CD4-positive, CD25-positive, alpha-beta regulatory T cell (primary cell): Measurements from ENCODE around the gene APBB1IP. TPM values are rescaled to one million over a fixed set of nuclear protein-coding genes. Genes with fewer than 3 reads are reported as not detected.
"Not testable (repeated sequence)": the region's sequence is repeated elsewhere in the genome, so short reads cannot be mapped to it uniquely, and the experiment has no call there.

Experiments
- ATAC-seq, 2 donors: fragments of 150-1000 bp; cut with Tn5 transposase; one replicate each; pipeline ENCODE4 v1.10.0; 2021; ENCODE audit warnings: low read depth in 2 of 2, moderate number of reproducible peaks in 2 of 2, moderate library complexity in 1 of 2
- DNase-seq, 3 donors: peaks; one replicate each; pipeline versions ENCODE4 v3.0.0 to v3.0.0-alpha.2; 2012 to 2022; ENCODE audit warnings: mixed read lengths in 1 of 3
- H3K27ac ChIP-seq: one replicate; pipeline ENCODE4 v1.7.0; 2013; ENCODE audit warnings: mild to moderate bottlenecking, low read length; ENCODE audit not compliant: insufficient read depth, poor library complexity, severe bottlenecking
- H3K27me3 ChIP-seq: one replicate; pipeline ENCODE4 v1.7.0; 2013; ENCODE audit warnings: low read length; ENCODE audit not compliant: control insufficient read depth, insufficient read depth
- H3K36me3 ChIP-seq: one replicate; pipeline ENCODE4 v1.7.0; 2013; ENCODE audit warnings: mild to moderate bottlenecking, low read length, moderate library complexity; ENCODE audit not compliant: control insufficient read depth, insufficient read depth
- H3K4me1 ChIP-seq: 2 replicates; pipeline ENCODE4 v1.7.0; 2013; ENCODE audit warnings: mild to moderate bottlenecking, low read length; ENCODE audit not compliant: insufficient read depth, control insufficient read depth, poor library complexity, severe bottlenecking
- H3K4me3 ChIP-seq: one replicate; pipeline ENCODE4 v1.7.0; 2013; ENCODE audit warnings: low read depth, mild to moderate bottlenecking, low read length, moderate library complexity
- H3K9me3 ChIP-seq, 2 experiments: 1 replicate in 1 of 2; 2 replicates in 1 of 2; pipeline ENCODE4 v1.7.0; 2013; ENCODE audit warnings: low read length in 2 of 2, mild to moderate bottlenecking in 1 of 2, moderate library complexity in 1 of 2; ENCODE audit not compliant: control insufficient read depth in 2 of 2
- H3K27ac Mint-ChIP-seq, 3 donors: one replicate each; pipeline ENCODE4 v1.8.0; 2020 to 2022; ENCODE audit warnings: mild to moderate bottlenecking in 3 of 3, mixed read lengths in 3 of 3, moderate library complexity in 2 of 3
- H3K27me3 Mint-ChIP-seq: one replicate; pipeline ENCODE4 v1.8.0; 2022; ENCODE audit warnings: mild to moderate bottlenecking, mixed read lengths
- H3K36me3 Mint-ChIP-seq: one replicate; pipeline ENCODE4 v1.8.0; 2020; ENCODE audit warnings: mixed read lengths
- H3K4me1 Mint-ChIP-seq, 4 donors: one replicate each; pipeline ENCODE4 v1.8.0; 2020 to 2022; ENCODE audit warnings: mixed read lengths in 4 of 4, mild to moderate bottlenecking in 1 of 4
- H3K4me3 Mint-ChIP-seq, 4 donors: one replicate each; pipeline ENCODE4 v1.8.0; 2020 to 2022; ENCODE audit warnings: mild to moderate bottlenecking in 4 of 4, mixed read lengths in 4 of 4, moderate library complexity in 3 of 4
- H3K9me3 Mint-ChIP-seq, 7 donors: one replicate each; pipeline ENCODE4 v1.8.0; 2020 to 2022; ENCODE audit warnings: mixed read lengths in 7 of 7, mild to moderate bottlenecking in 3 of 7, moderate library complexity in 2 of 7
- polyA plus RNA-seq, 4 donors: library from polyadenylated mRNA; unstranded; fragments of 300-500 nt; fragmentation: Illumina TruSeq; gene quantifications; one replicate each; pipeline ENCODE4 v1.2.3, GENCODE V29; 2021
- total RNA-seq: library from RNA; stranded (reverse); gene quantifications from one replicate; pipeline ENCODE4 v1.2.3, GENCODE V29; 2022

APBB1IP gene
- total and polyA plus RNA-seq, 5 donors from 2014 or later, result 44.1 to 86.4 (median 51.3) TPM

DNA sequence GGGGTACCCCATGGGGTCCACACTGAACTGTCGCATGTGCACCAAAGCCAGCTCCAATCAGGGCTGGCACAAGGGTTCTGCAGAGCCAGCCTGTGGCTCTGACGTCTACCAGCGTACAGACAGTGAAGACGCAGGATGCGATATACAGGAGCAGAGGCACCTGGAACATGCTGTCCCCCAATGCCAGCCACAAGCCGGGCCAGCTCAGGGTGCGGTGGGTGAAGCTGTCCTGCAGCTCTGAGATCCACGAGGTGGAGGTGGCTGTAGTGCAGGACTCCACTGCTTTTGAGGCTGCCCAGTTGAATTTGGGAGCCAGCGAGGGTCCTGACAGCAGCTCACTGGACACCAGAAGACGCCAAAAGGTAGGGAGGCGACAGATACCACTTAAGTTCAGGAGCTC lies 148.1 kb downstream of the APBB1IP start:
- peaks cover 22% of the 10 kb centered on the region for H3K36me3 Mint-ChIP-seq
- no peak for ATAC-seq
- Histone ChIP-seq H3K4me1 (no peaks in the 10 kb centered on the region), H3K4me3 (no peak overlapping the region), H3K9me3 (no peaks in the 10 kb centered on the region), H3K27me3 (no peaks in the 10 kb centered on the region), H3K36me3 (peaks cover 3% of the 10 kb centered on the region), H3K27ac (no peak overlapping the region)
- DNase-seq, result no peak
- no peak overlapping the region for H3K4me3 Mint-ChIP-seq
- H3K9me3 Mint-ChIP-seq, result no peaks in the 10 kb centered on the region
- H3K27me3 Mint-ChIP-seq, result no peaks in the 10 kb centered on the region
- no peak overlapping the region for H3K27ac Mint-ChIP-seq
- peaks cover 0 to 7% (median 3%) of the 10 kb centered on the region in 4 donors for H3K4me1 Mint-ChIP-seq

DNA sequence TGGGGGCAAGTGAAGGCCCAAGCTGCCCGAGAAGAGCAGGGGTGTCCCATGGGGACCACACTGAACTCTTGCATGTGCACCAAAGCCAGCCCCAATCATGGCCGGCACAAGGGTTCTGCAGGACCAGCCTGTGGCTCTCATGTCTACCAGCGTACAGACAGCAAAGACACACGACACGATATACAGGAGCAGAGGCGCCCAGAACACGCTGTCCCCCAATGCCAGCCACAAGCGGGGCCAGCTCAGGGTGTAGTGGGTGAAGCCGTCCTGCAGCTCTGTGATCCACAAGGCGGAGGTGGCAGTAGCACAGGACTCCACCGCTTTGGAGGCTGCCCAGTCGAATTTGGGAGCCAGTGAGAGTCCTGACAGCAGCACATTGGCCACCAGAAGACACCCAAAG lies 150.5 kb downstream of the APBB1IP start:
- Mint-ChIP-seq H3K4me1 (peaks cover 0 to 6% (median 1%) of the 10 kb centered on the region in 4 donors), H3K4me3 (no peak overlapping the region), H3K36me3 (peaks cover 37% of the 10 kb centered on the region), H3K27ac (no peak overlapping the region), H3K27me3 (no peaks in the 10 kb centered on the region), H3K9me3 (no peaks in the 10 kb centered on the region)
- Histone ChIP-seq H3K36me3 (peaks cover 4% of the 10 kb centered on the region), H3K4me1 (no peaks in the 10 kb centered on the region), H3K9me3 (no peaks in the 10 kb centered on the region), H3K4me3 (no peak overlapping the region), H3K27me3 (no peaks in the 10 kb centered on the region), H3K27ac (no peak overlapping the region)
- DNase-seq (no peak), ATAC-seq (no peak)

DNA sequence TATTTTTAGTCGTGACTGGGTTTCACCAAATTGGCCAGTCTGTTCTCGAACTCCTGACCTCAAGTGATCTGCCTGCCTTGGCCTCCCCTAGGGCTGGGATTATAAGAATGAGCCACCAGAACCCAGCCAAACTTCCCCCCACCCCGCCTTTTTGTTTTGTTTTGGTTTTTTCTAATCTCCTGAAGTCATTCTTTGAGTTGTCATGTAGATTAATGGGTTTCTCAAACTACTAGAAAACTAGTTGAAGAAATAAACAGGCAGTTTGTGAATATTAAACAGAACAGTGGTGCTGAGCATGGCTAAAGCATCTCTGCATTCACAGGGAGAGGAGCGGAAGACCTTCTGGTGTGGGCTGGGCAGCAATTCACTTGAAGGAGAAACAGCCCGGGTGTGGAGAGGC lies 151.7 kb downstream of the APBB1IP start:
- not testable (repeated sequence) for H3K9me3 Mint-ChIP-seq, H3K4me3 Mint-ChIP-seq, H3K4me1 ChIP-seq, H3K27ac ChIP-seq, ATAC-seq, H3K4me1 Mint-ChIP-seq, H3K27me3 Mint-ChIP-seq, H3K27me3 ChIP-seq, H3K4me3 ChIP-seq, H3K9me3 ChIP-seq, DNase-seq, H3K36me3 ChIP-seq
- Mint-ChIP-seq H3K27ac (peak overlapping the region in 1 of 3 donors; percentile 26), H3K36me3 (peaks cover 44% of the 10 kb centered on the region)

DNA sequence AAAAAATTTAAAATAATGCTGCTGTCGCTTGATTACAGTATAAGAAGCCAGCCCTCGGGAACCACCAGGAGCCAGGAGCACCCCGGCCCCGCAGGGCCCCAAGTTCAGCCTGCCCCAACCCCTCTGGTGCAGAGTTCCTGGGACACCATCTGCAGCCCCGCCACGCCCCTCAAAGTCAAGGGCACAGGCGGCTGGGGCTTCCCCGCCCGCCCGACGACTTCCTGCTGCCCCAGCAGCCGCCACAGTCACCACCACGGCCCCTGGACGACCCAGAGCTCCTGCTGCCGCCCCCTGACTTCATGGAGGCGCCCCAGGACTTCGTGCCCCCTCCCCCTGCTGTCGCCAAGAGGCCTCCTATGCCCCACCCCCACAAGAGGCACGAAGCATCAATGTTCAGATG lies 155.8 kb downstream of the APBB1IP start:
- Mint-ChIP-seq H3K27ac (no peak overlapping the region), H3K36me3 (peaks cover 42% of the 10 kb centered on the region)
- no peak overlapping the region for H3K27ac ChIP-seq

DNA sequence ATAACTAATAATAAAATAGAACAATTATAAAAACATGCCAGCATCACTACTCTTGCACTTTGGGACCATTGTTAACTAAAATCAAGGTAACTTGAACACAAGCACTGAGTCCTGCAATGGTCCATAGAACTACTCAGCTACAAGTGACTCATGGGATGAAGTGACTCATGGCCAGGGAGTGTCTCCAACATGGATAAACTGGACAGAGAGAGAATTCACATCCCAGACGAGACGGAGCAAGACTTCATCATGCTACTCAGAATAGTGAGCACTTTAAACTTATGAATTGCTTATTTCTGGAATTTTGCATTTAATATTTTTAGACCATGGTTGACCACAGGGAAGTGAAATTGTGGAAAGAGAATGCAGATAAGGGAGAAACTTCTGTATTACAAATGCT lies 165.1 kb downstream of the APBB1IP start:
- not testable (repeated sequence) for H3K27ac ChIP-seq, H3K27ac Mint-ChIP-seq

More for the DNA sequence above, 155.8 kb downstream of the APBB1IP start:
- Histone ChIP-seq H3K9me3 (no peaks in the 10 kb centered on the region), H3K27me3 (no peaks in the 10 kb centered on the region), H3K4me3 (no peak overlapping the region), H3K4me1 (no peaks in the 10 kb centered on the region), H3K36me3 (peaks cover 4% of the 10 kb centered on the region)
- no peaks in the 10 kb centered on the region for H3K27me3 Mint-ChIP-seq
- no peaks in the 10 kb centered on the region for H3K9me3 Mint-ChIP-seq
- no peaks in the 10 kb centered on the region for H3K4me1 Mint-ChIP-seq
- DNase-seq (peak in 1 of 3 donors; percentile 10), ATAC-seq (peak in 1 of 2 donors; percentile 31)
- no peak overlapping the region for H3K4me3 Mint-ChIP-seq

DNA sequence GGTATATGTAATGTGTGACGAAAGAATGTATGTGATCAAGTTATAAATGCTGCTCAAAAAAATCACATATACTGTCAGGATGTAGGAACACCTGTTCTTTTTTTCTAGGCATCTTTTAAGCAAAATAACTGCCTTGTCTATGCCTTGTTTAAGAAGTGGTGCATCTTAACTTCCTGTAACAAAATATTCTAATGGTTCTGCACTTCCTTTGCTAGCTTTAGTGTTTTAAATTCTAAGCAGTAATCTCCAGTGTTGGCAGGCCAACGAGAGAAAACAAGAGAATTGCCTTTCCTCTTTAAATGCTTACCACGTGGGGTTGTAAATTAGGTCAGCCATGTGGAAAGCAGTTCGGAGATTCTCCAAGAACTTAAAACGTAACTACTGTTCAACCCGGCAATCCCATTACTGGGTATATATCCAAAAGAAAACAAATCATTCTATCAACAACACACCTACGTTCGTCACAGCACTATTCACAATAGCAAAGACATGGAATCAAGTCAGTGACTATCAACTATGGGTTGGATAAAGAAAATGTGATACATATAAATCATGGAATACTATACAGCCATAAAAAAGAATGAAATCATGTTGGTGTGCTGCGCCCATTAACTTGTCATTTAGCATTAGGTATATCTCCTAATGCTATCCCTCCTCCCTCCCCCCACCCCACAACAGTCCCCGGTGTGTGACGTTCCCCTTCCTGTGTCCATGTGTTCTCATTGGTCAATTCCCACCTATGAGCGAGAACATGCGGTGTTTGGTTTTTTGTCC lies 166.4 kb downstream of the APBB1IP start:
- not testable (repeated sequence) for H3K4me1 Mint-ChIP-seq, H3K27ac Mint-ChIP-seq, H3K27me3 ChIP-seq, H3K9me3 Mint-ChIP-seq, ATAC-seq, H3K4me1 ChIP-seq, H3K4me3 Mint-ChIP-seq, H3K27ac ChIP-seq, H3K36me3 Mint-ChIP-seq, H3K36me3 ChIP-seq, H3K4me3 ChIP-seq, H3K9me3 ChIP-seq
- peaks cover 15% of the 10 kb centered on the region for H3K27me3 Mint-ChIP-seq
- peak in 1 of 3 donors; percentile 16 for DNase-seq

More for the DNA sequence above, 165.1 kb downstream of the APBB1IP start:
- not testable (repeated sequence) for H3K4me3 Mint-ChIP-seq, H3K4me3 ChIP-seq, H3K4me1 Mint-ChIP-seq, H3K9me3 ChIP-seq, H3K36me3 ChIP-seq, H3K4me1 ChIP-seq, H3K27me3 ChIP-seq, ATAC-seq, H3K36me3 Mint-ChIP-seq, H3K27me3 Mint-ChIP-seq, H3K9me3 Mint-ChIP-seq, DNase-seq

DNA sequence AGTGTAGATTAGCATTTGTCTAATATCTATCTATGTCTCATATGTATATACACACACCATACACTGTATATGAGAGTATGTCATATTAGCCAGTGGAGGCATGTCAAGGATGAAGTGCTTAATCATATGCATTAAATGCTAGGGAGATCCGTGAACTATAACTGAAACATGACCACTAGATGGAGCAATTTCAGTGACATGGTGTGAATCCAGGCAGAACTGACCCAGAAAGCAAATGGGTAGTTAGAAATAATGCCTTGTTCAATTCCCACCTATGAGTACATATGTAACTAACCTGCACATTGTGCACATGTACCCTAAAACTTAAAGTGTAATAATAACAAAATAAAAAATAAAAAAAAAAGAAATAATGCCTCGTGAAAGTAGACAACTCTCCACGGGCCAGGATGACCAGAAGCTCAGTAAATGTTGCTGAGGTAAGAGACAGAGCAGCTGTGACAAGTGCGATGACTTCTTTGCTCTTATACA lies 168.3 kb downstream of the APBB1IP start:
- peak; percentile 55 to 63 for ATAC-seq
- H3K4me3 ChIP-seq, H3K27ac Mint-ChIP-seq, H3K36me3 ChIP-seq, H3K4me1 Mint-ChIP-seq, H3K9me3 ChIP-seq, H3K36me3 Mint-ChIP-seq, H3K27ac ChIP-seq, H3K4me1 ChIP-seq, H3K4me3 Mint-ChIP-seq, H3K27me3 ChIP-seq, H3K9me3 Mint-ChIP-seq: not testable (repeated sequence)
- peak in 2 of 3 donors; percentile 32 to 33 for DNase-seq
- peaks cover 20% of the 10 kb centered on the region for H3K27me3 Mint-ChIP-seq
